CD4-positive, alpha-beta T cell treated with Interferon alpha-2 for 1 hour (primary cell): ENCODE measurements around the gene FAM13A.

Experiments
- DNase-seq, 2 donors: peaks; one replicate each; pipeline ENCODE4 v3.0.0-alpha.2; 2020 to 2022

Gene FAM13A

GRCh38 chr4:88804234-88804633 is 252.8 kb downstream of the FAM13A start:
- DNase-seq: no peak

- no peak for DNase-seq
Measured at GRCh38 chr4:88803600-88804096, 253.3 kb downstream of the FAM13A start.

GRCh38 chr4:88802585-88803286 is 254.2 kb downstream of the FAM13A start:
- DNase-seq: no peak

- DNase-seq: no peak
Measured at GRCh38 chr4:88802138-88802537, 254.8 kb downstream of the FAM13A start.

- DNase-seq: no peak
Measured at GRCh38 chr4:88799900-88800299, 257.1 kb downstream of the FAM13A start.

- no peak for DNase-seq
Measured at GRCh38 chr4:88797725-88798124, 259.3 kb downstream of the FAM13A start.

- no peak for DNase-seq
Measured at GRCh38 chr4:88796545-88796944, 260.4 kb downstream of the FAM13A start.

GRCh38 chr4:88794952-88795351 is 262.0 kb downstream of the FAM13A start:
- DNase-seq: no peak

GRCh38 chr4:88794087-88794690 is 262.8 kb downstream of the FAM13A start:
- no peak for DNase-seq

GRCh38 chr4:88793475-88793874 is 263.5 kb downstream of the FAM13A start:
- no peak for DNase-seq

GRCh38 chr4:88792821-88793220 is 264.2 kb downstream of the FAM13A start:
- no peak for DNase-seq

GRCh38 chr4:88792268-88792781 is 264.7 kb downstream of the FAM13A start:
- DNase-seq: no peak

- DNase-seq: peak in 1 of 2 donors; percentile 6
Measured at GRCh38 chr4:88791274-88791673, 265.7 kb downstream of the FAM13A start.

- no peak for DNase-seq
Measured at GRCh38 chr4:88788895-88789294, 268.1 kb downstream of the FAM13A start.

- DNase-seq: no peak
Measured at GRCh38 chr4:88788424-88788823, 268.6 kb downstream of the FAM13A start.

GRCh38 chr4:88786011-88786410 is 271.0 kb downstream of the FAM13A start:
- no peak for DNase-seq

GRCh38 chr4:88780389-88780788 is 276.6 kb downstream of the FAM13A start:
- no peak for DNase-seq

- DNase-seq: no peak
Measured at GRCh38 chr4:88779431-88779830, 277.6 kb downstream of the FAM13A start.

- DNase-seq: no peak
Measured at GRCh38 chr4:88775529-88775928, 281.5 kb downstream of the FAM13A start.

GRCh38 chr4:88775026-88775425 is 282.0 kb downstream of the FAM13A start:
- no peak for DNase-seq

- no peak for DNase-seq
Measured at GRCh38 chr4:88771883-88772450, 285.0 kb downstream of the FAM13A start.

GRCh38 chr4:88765729-88766128 is 291.3 kb downstream of the FAM13A start:
- DNase-seq: no peak

GRCh38 chr4:88763075-88763474 is 293.9 kb downstream of the FAM13A start:
- DNase-seq: no peak
